HL-60 (cell line): ENCODE results near the gene SORCS2.

ENCODE experiments used
- DNase-seq, 2 experiments: peaks; one replicate each; pipeline ENCODE4 v3.0.0-alpha.2; 2010 to 2020; ENCODE audit warnings: low read depth in 1 of 2, low spot score in 1 of 2
- H3K27ac ChIP-seq: fragments of 250-450 bp; sonication (Bioruptor Pico); replicated peaks from 2 replicates; pipeline ENCODE4 v1.5.1; 2020; ENCODE audit warnings: mild to moderate bottlenecking, moderate library complexity
- H3K27me3 ChIP-seq: fragments of 250-450 bp; sonication (Bioruptor Pico); 2 replicates; pipeline ENCODE4 v1.5.1; 2021; ENCODE audit warnings: mild to moderate bottlenecking, moderate library complexity; ENCODE audit not compliant: insufficient read depth, poor library complexity, severe bottlenecking
- H3K4me3 ChIP-seq: replicated peaks from 2 replicates; pipeline ENCODE4 v1.5.1; 2011; ENCODE audit warnings: mild to moderate bottlenecking, control low read depth, low read length; ENCODE audit not compliant: insufficient read depth
- CTCF ChIP-seq: IDR thresholded peaks from one replicate; pipeline ENCODE4 v1.5.1; 2011; ENCODE audit warnings: low read length, control low read depth, inconsistent platforms; ENCODE audit not compliant: insufficient read depth
- GABPA ChIP-seq: IDR thresholded peaks from 2 replicates; pipeline ENCODE4 v1.6.1; 2012; ENCODE audit warnings: low read depth
- POLR2AphosphoS5 ChIP-seq: IDR thresholded peaks from 2 replicates; pipeline ENCODE4 v1.6.1; 2012; ENCODE audit warnings: low read depth
- SPI1 ChIP-seq: IDR thresholded peaks from 2 replicates; pipeline ENCODE4 v1.6.1; 2012; ENCODE audit warnings: low read depth, mild to moderate bottlenecking, borderline replicate concordance
- TF ChIP-seq, protein P1 (sequence below): IDR thresholded peaks from 2 replicates; pipeline ENCODE4 v1.6.1; 2012; ENCODE audit warnings: low read depth; ENCODE audit not compliant: insufficient replicate concordance

The SORCS2 gene

GRCh38 chr4:7156761-7157488, 35.4 kb upstream of the SORCS2 start:
- Histone ChIP-seq H3K27me3 (peaks cover 12% of the 10 kb centered on the region), H3K4me3 (no peak overlapping the region), H3K27ac (no peak overlapping the region)
- TF ChIP-seq POLR2AphosphoS5 (no peak), GABPA (no peak), CTCF (no peak), SPI1 (no peak)
- TF ChIP-seq, protein P1, sequence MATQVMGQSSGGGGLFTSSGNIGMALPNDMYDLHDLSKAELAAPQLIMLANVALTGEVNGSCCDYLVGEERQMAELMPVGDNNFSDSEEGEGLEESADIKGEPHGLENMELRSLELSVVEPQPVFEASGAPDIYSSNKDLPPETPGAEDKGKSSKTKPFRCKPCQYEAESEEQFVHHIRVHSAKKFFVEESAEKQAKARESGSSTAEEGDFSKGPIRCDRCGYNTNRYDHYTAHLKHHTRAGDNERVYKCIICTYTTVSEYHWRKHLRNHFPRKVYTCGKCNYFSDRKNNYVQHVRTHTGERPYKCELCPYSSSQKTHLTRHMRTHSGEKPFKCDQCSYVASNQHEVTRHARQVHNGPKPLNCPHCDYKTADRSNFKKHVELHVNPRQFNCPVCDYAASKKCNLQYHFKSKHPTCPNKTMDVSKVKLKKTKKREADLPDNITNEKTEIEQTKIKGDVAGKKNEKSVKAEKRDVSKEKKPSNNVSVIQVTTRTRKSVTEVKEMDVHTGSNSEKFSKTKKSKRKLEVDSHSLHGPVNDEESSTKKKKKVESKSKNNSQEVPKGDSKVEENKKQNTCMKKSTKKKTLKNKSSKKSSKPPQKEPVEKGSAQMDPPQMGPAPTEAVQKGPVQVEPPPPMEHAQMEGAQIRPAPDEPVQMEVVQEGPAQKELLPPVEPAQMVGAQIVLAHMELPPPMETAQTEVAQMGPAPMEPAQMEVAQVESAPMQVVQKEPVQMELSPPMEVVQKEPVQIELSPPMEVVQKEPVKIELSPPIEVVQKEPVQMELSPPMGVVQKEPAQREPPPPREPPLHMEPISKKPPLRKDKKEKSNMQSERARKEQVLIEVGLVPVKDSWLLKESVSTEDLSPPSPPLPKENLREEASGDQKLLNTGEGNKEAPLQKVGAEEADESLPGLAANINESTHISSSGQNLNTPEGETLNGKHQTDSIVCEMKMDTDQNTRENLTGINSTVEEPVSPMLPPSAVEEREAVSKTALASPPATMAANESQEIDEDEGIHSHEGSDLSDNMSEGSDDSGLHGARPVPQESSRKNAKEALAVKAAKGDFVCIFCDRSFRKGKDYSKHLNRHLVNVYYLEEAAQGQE, result no peak
- no peak for DNase-seq

DNA sequence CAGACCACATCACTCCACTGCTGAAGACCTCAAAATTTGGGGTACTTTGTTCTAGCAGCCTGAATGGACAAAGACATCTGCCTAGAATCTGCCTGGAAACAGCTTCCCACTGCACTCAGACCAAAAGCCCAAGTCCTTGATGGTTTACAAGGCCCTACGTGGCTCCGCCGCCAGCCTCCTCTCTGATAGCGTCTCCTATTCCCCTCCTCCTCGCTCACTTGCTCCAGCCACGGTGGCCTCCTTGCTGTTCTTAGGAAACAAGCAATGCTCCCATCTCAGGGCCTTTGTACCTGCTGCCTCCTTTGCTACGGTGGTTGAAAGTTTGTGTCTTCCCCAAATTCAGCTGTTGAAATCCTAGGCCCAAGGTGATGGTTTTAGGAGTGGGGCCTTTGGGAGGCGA, 34.7 kb upstream of the SORCS2 start:
- H3K27me3 ChIP-seq, result peaks cover 12% of the 10 kb centered on the region
- no peak overlapping the region for H3K4me3 ChIP-seq
- no peak for DNase-seq
- no peak overlapping the region for H3K27ac ChIP-seq
- TF ChIP-seq, protein P1, result no peak
- TF ChIP-seq POLR2AphosphoS5 (no peak), SPI1 (no peak), GABPA (no peak), CTCF (no peak)

GRCh38 chr4:7158081-7158750, 34.1 kb upstream of the SORCS2 start:
- no peak overlapping the region for H3K27ac ChIP-seq
- DNase-seq, result no peak
- no peak overlapping the region for H3K4me3 ChIP-seq
- peaks cover 12% of the 10 kb centered on the region for H3K27me3 ChIP-seq
- TF ChIP-seq GABPA, result no peak
- no peak for TF ChIP-seq POLR2AphosphoS5
- TF ChIP-seq, protein P1, result no peak
- TF ChIP-seq SPI1, result no peak
- TF ChIP-seq CTCF, result no peak
